Heart left ventricle (tissue), 13 donors: ENCODE data around the gene TMEM167B.

Experiments used
- POLR2A ChIP-seq, 2 donors: fragments of 450-650 bp; IDR thresholded peaks; one replicate each; pipeline ENCODE4 v1.6.1; 2017; ENCODE audit warnings: antibody characterized with exemption in 2 of 2, mild to moderate bottlenecking in 2 of 2, moderate library complexity in 2 of 2
- TF ChIP-seq, protein P1 (sequence below), 12 donors: fragments of 200-600 bp; sonication (generic) in 4 of 12; IDR thresholded peaks; one replicate each; pipeline versions ENCODE4 v1.5.0 to v1.8.0; 2018 to 2022; ENCODE audit warnings: antibody characterized with exemption in 12 of 12, mild to moderate bottlenecking in 5 of 12
- donor health status: ischemic (EF 13 %, LVEDD 7.1; RV severe dilation, severe dysfunction).
- donor health status: DM: no; HTN: yes; CAD: no.
- donor health status: DM: no; HTN: no; CAD: no.
- donor health status: ischemic (EF 25% LVEDD 6.9; RV normal size, moderate dysfunction).
- donor health status: ischemic (EF 25% LVEDD 5.7; RV mildly dilated, moderate dysfunction).
- donor health status: ischemic (EF 35%, LVEDD 5.7; RV mildly dilated, moderate dysfunction).
- donor health status: nonischemic (EF 11% LVEDD 7.7; RV severe dilation, severe dysfunction).
- donor health status: DM: yes; HTN: yes; CAD: no.
- donor health status: PGD.
- donor health status: ischemic (EF 29% LVEDD 5.4; RV normal size, mild dysfunction).
- donor health status: nonischemic (EF 23%, LVEDD 6.1; RV moderate dilation, normal function).

DNA sequence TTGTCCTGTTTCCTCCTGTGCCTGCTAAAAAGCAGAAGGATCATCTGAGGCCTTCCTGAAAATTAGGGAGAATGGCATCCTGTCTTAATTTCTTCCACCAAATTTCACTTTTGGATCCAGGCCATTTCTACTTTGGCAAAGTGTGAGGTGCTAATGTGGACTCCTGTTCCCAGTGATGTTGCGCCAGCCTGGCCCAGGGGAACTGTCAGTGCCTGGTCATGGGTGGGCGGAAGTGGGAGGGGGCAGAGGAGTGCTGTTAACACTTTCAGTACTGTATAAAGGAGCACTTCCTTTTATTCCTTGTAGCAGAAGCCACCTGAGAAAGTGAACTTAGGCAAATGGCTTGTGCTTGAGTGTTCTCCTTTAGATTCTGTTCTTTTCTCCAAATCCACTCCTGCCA lies 43.3 kb downstream of the TMEM167B start:
- TF ChIP-seq, protein P1, sequence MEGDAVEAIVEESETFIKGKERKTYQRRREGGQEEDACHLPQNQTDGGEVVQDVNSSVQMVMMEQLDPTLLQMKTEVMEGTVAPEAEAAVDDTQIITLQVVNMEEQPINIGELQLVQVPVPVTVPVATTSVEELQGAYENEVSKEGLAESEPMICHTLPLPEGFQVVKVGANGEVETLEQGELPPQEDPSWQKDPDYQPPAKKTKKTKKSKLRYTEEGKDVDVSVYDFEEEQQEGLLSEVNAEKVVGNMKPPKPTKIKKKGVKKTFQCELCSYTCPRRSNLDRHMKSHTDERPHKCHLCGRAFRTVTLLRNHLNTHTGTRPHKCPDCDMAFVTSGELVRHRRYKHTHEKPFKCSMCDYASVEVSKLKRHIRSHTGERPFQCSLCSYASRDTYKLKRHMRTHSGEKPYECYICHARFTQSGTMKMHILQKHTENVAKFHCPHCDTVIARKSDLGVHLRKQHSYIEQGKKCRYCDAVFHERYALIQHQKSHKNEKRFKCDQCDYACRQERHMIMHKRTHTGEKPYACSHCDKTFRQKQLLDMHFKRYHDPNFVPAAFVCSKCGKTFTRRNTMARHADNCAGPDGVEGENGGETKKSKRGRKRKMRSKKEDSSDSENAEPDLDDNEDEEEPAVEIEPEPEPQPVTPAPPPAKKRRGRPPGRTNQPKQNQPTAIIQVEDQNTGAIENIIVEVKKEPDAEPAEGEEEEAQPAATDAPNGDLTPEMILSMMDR (IDR thresholded peaks at IDR 0.05), result no peak
- no peak for TF ChIP-seq POLR2A (IDR thresholded peaks at IDR 0.05)
